Hepatocyte (in vitro differentiated cells): ENCODE measurements around the gene TRNP1. TPM values are rescaled to one million over a fixed set of nuclear protein-coding genes. Genes with fewer than 3 reads are reported as not detected.
"Not testable (repeated sequence)": the region's sequence is repeated elsewhere in the genome, so short reads cannot be mapped to it uniquely, and the experiment has no call there.

ENCODE experiments used
- DNase-seq: peaks from one replicate; pipeline ENCODE4 v3.0.0-alpha.2; 2016; ENCODE audit warnings: low spot score
- H2AFZ ChIP-seq: fragments of 200-600 bp; sonication (generic); 2 replicates; pipeline ENCODE4 v1.6.0; 2016; ENCODE audit warnings: antibody characterized with exemption, mild to moderate bottlenecking
- H3K27ac ChIP-seq: fragments of 200-600 bp; sonication (generic); 2 replicates; pipeline ENCODE4 v1.5.1; 2016; ENCODE audit warnings: mild to moderate bottlenecking
- H3K27me3 ChIP-seq: fragments of 200-600 bp; sonication (generic); 2 replicates; pipeline ENCODE4 v1.6.1; 2016
- H3K36me3 ChIP-seq: fragments of 200-600 bp; sonication (generic); replicated peaks from 2 replicates; pipeline ENCODE4 v1.5.1; 2016; ENCODE audit warnings: low read depth; ENCODE audit not compliant: insufficient read depth
- H3K4me1 ChIP-seq: fragments of 200-600 bp; sonication (generic); 2 replicates; pipeline ENCODE4 v1.5.1; 2016; ENCODE audit warnings: mild to moderate bottlenecking, moderate library complexity; ENCODE audit not compliant: insufficient read depth
- H3K4me2 ChIP-seq: fragments of 200-600 bp; sonication (generic); 2 replicates; pipeline ENCODE4 v1.6.0; 2016
- H3K4me3 ChIP-seq: fragments of 200-600 bp; sonication (generic); 2 replicates; pipeline ENCODE4 v1.5.1; 2016; ENCODE audit warnings: mild to moderate bottlenecking
- H3K79me2 ChIP-seq: fragments of 200-600 bp; sonication (generic); 2 replicates; pipeline ENCODE4 v1.6.0; 2017; ENCODE audit warnings: mild to moderate bottlenecking
- H3K9me2 ChIP-seq: fragments of 200-600 bp; sonication (generic); replicated peaks from 2 replicates; pipeline ENCODE4 v1.6.0; 2017; ENCODE audit warnings: mild to moderate bottlenecking; ENCODE audit not compliant: insufficient read depth
- H3K9me3 ChIP-seq: fragments of 200-600 bp; sonication (generic); 2 replicates; pipeline ENCODE4 v1.5.1; 2016; ENCODE audit warnings: low read depth, mild to moderate bottlenecking
- H4K20me1 ChIP-seq: fragments of 200-600 bp; sonication (generic); 2 replicates; pipeline ENCODE4 v1.6.0; 2016; ENCODE audit warnings: mild to moderate bottlenecking; ENCODE audit not compliant: insufficient read depth, poor library complexity, severe bottlenecking
- CTCF ChIP-seq: fragments of 200-600 bp; sonication (generic); IDR thresholded peaks from 2 replicates; pipeline ENCODE4 v1.5.1; 2016; ENCODE audit warnings: antibody characterized with exemption, mild to moderate bottlenecking; ENCODE audit not compliant: poor library complexity
- EZH2 ChIP-seq: fragments of 200-600 bp; sonication (generic); IDR thresholded peaks from 2 replicates; pipeline ENCODE4 v1.6.1; 2016; ENCODE audit warnings: antibody characterized with exemption, mild to moderate bottlenecking, borderline replicate concordance
- EZH2phosphoT487 ChIP-seq: fragments of 200-600 bp; sonication (generic); IDR thresholded peaks from one replicate; pipeline ENCODE4 v1.6.1; 2018; ENCODE audit warnings: antibody characterized with exemption, mild to moderate bottlenecking, low read depth, moderate library complexity; ENCODE audit not compliant: unreplicated experiment, severe bottlenecking
- WGBS: methylation state at CpG from one replicate; pipeline ENCODE4 v1.1.6; 2016; ENCODE audit warnings: low lambda C conversion rate; ENCODE audit errors: missing lambda C conversion rate; 5-methylcytosine and 5-hydroxymethylcytosine counted together
- polyA plus RNA-seq: library from polyadenylated mRNA; unstranded; fragments of >200 nt; fragmentation: Nextera tagmentation; extraction: Ambion mirVana; gene quantifications from 2 replicates; pipeline ENCODE4 v1.2.1, GENCODE V29; 2016
- total RNA-seq: library from RNA; depleted of rRNA; stranded (reverse); fragments of >200 nt; gene quantifications from 2 replicates; pipeline ENCODE4 v1.2.3, GENCODE V29; 2014

The TRNP1 gene
- total and polyA plus RNA-seq, 2 experiments from 2014 or later, result 67.4 to 137 TPM

- no peak overlapping the region for H2AFZ ChIP-seq
- H3K4me1 ChIP-seq, result peaks cover 13% of the 10 kb centered on the region
- no peaks in the 10 kb centered on the region for H3K9me2 ChIP-seq
- WGBS, result 84% methylated on average over 4 of the region's 4 CpGs
- H4K20me1 ChIP-seq, result no peaks in the 10 kb centered on the region
- no peak overlapping the region for H3K4me3 ChIP-seq
- DNase-seq, result no peak
- TF ChIP-seq CTCF (no peak), EZH2 (no peak), EZH2phosphoT487 (no peak)
- H3K9me3 ChIP-seq, result no peaks in the 10 kb centered on the region
- no peaks in the 10 kb centered on the region for H3K79me2 ChIP-seq
- no peak overlapping the region for H3K4me2 ChIP-seq
- H3K27me3 ChIP-seq, result no peaks in the 10 kb centered on the region
- peaks cover 3% of the 10 kb centered on the region for H3K36me3 ChIP-seq
- H3K27ac ChIP-seq, result peak overlapping the region; percentile 75
Measured at GRCh38 chr1:26946270-26946669, 47.2 kb upstream of the TRNP1 start.

GRCh38 chr1:26948725-26949057, 44.8 kb upstream of the TRNP1 start:
- not testable (repeated sequence) for H3K36me3 ChIP-seq, H2AFZ ChIP-seq, H3K9me2 ChIP-seq, H3K27me3 ChIP-seq, H3K27ac ChIP-seq, DNase-seq, H3K4me3 ChIP-seq, H3K79me2 ChIP-seq, H3K9me3 ChIP-seq, H4K20me1 ChIP-seq, H3K4me2 ChIP-seq
- H3K4me1 ChIP-seq, result peaks cover 13% of the 10 kb centered on the region
- WGBS, result 95% methylated on average over 16 of the region's 16 CpGs

GRCh38 chr1:26949266-26949925, 44.1 kb upstream of the TRNP1 start:
- peaks cover 13% of the 10 kb centered on the region for H3K4me1 ChIP-seq
- no peak for TF ChIP-seq CTCF
- no peak for TF ChIP-seq EZH2
- no peak for TF ChIP-seq EZH2phosphoT487
- H3K4me3 ChIP-seq, result no peak overlapping the region
- no peak overlapping the region for H3K4me2 ChIP-seq
- H3K9me2 ChIP-seq, result no peaks in the 10 kb centered on the region
- H3K36me3 ChIP-seq, result no peaks in the 10 kb centered on the region
- peaks cover 6% of the 10 kb centered on the region for H3K79me2 ChIP-seq
- no peak overlapping the region for H2AFZ ChIP-seq
- WGBS, result 83% methylated on average over 1 of the region's 1 CpG
- DNase-seq, result no peak
- no peaks in the 10 kb centered on the region for H3K27me3 ChIP-seq
- H4K20me1 ChIP-seq, result no peaks in the 10 kb centered on the region
- H3K9me3 ChIP-seq, result no peaks in the 10 kb centered on the region
- no peak overlapping the region for H3K27ac ChIP-seq

GRCh38 chr1:26949926-26950319, 43.6 kb upstream of the TRNP1 start:
- Histone ChIP-seq H3K4me2 (no peak overlapping the region), H3K27ac (no peak overlapping the region), H3K4me1 (peaks cover 12% of the 10 kb centered on the region), H3K27me3 (no peaks in the 10 kb centered on the region), H3K79me2 (peaks cover 6% of the 10 kb centered on the region), H2AFZ (no peak overlapping the region), H3K9me3 (no peaks in the 10 kb centered on the region), H3K9me2 (no peaks in the 10 kb centered on the region), H4K20me1 (no peaks in the 10 kb centered on the region), H3K4me3 (no peak overlapping the region), H3K36me3 (no peaks in the 10 kb centered on the region)
- 93% methylated on average over 3 of the region's 3 CpGs for WGBS
- TF ChIP-seq EZH2phosphoT487, result no peak
- TF ChIP-seq EZH2, result no peak
- no peak for TF ChIP-seq CTCF
- no peak for DNase-seq
